GM23248 (cell line): Measurements from ENCODE around the gene LRPAP1. TPM values are rescaled to one million over a fixed set of nuclear protein-coding genes. Genes with fewer than 3 reads are reported as not detected.

Experiments used
- DNase-seq: peaks from one replicate; pipeline ENCODE4 v3.0.0-alpha.2; 2015
- H2AFZ ChIP-seq: fragments of 200-600 bp; sonication (generic); 2 replicates; pipeline ENCODE4 v1.6.1; 2016; ENCODE audit warnings: antibody characterized with exemption
- H3F3A ChIP-seq: fragments of 200-600 bp; sonication (generic); 2 replicates; pipeline ENCODE4 v1.6.1; 2016; ENCODE audit warnings: mild to moderate bottlenecking, antibody characterized with exemption, mixed run types; ENCODE audit not compliant: insufficient read depth
- H3K27ac ChIP-seq: fragments of 200-600 bp; sonication (generic); 2 replicates; pipeline ENCODE4 v1.5.1; 2016; ENCODE audit warnings: mild to moderate bottlenecking
- H3K27me3 ChIP-seq: fragments of 200-600 bp; sonication (generic); replicated peaks from 2 replicates; pipeline ENCODE4 v1.6.1; 2016; ENCODE audit warnings: mild to moderate bottlenecking; ENCODE audit not compliant: insufficient read depth
- H3K36me3 ChIP-seq: fragments of 200-600 bp; sonication (generic); 2 replicates; pipeline ENCODE4 v1.6.1; 2016; ENCODE audit warnings: low read depth, mild to moderate bottlenecking
- H3K4me1 ChIP-seq: fragments of 200-600 bp; sonication (generic); 2 replicates; pipeline ENCODE4 v1.6.1; 2016; ENCODE audit warnings: mild to moderate bottlenecking; ENCODE audit not compliant: insufficient read depth
- H3K4me2 ChIP-seq: fragments of 200-600 bp; sonication (generic); one replicate; pipeline ENCODE4 v1.6.1; 2016; ENCODE audit warnings: mild to moderate bottlenecking; ENCODE audit not compliant: unreplicated experiment
- H3K4me3 ChIP-seq: fragments of 200-600 bp; sonication (generic); 2 replicates; pipeline ENCODE4 v1.5.1; 2016; ENCODE audit warnings: mild to moderate bottlenecking
- H3K79me2 ChIP-seq: fragments of 200-600 bp; sonication (generic); 2 replicates; pipeline ENCODE4 v1.6.1; 2016; ENCODE audit warnings: mild to moderate bottlenecking; ENCODE audit not compliant: insufficient read depth
- H3K9ac ChIP-seq: fragments of 200-600 bp; sonication (generic); 2 replicates; pipeline ENCODE4 v1.6.1; 2016; ENCODE audit warnings: mild to moderate bottlenecking
- H3K9me2 ChIP-seq: fragments of 200-600 bp; sonication (generic); 2 replicates; pipeline ENCODE4 v1.6.1; 2016; ENCODE audit warnings: mixed run types, mild to moderate bottlenecking, moderate library complexity; ENCODE audit not compliant: insufficient read depth
- H3K9me3 ChIP-seq: fragments of 200-600 bp; sonication (generic); one replicate; pipeline ENCODE4 v1.6.1; 2017; ENCODE audit warnings: low read depth
- H4K20me1 ChIP-seq: fragments of 200-600 bp; sonication (generic); 2 replicates; pipeline ENCODE4 v1.6.0; 2016; ENCODE audit not compliant: insufficient read depth
- EZH2 ChIP-seq: fragments of 200-600 bp; sonication (generic); IDR thresholded peaks from 2 replicates; pipeline ENCODE4 v1.6.1; 2018; ENCODE audit warnings: antibody characterized with exemption, mild to moderate bottlenecking; ENCODE audit not compliant: insufficient read depth, poor library complexity, severe bottlenecking
- EZH2phosphoT487 ChIP-seq: fragments of 200-600 bp; sonication (generic); IDR thresholded peaks from 2 replicates; pipeline ENCODE4 v1.6.1; 2018; ENCODE audit warnings: antibody characterized with exemption, moderate library complexity, mild to moderate bottlenecking, low read depth; ENCODE audit not compliant: insufficient read depth
- WGBS, 2 experiments: methylation state at CpG; one replicate each; pipeline ENCODE4 v1.1.6; 2015 to 2017; ENCODE audit warnings: low lambda C conversion rate in 2 of 2, low coverage in 1 of 2; ENCODE audit errors: missing lambda C conversion rate in 2 of 2; 5-methylcytosine and 5-hydroxymethylcytosine counted together
- in situ Hi-C: fragments of 300-500 bp; cut with MboI; formaldehyde crosslinking; loops from 2 replicates; pipeline ENCODE4 v1.15.0; 2020
- polyA plus RNA-seq: library from polyadenylated mRNA; unstranded; fragments of >200 nt; fragmentation: Nextera tagmentation; extraction: Ambion mirVana; gene quantifications from 2 replicates; pipeline ENCODE4 v1.2.1, GENCODE V29; 2016
- total RNA-seq: library from RNA; depleted of rRNA; stranded (reverse); fragments of >200 nt; shearing (Covaris generic); gene quantifications from 2 replicates; pipeline ENCODE4 v1.2.3, GENCODE V29; 2014

Gene LRPAP1
- total and polyA plus RNA-seq, 2 experiments from 2014 or later = 237 to 338 TPM

- Histone ChIP-seq H4K20me1 (no peaks in the 10 kb centered on the region), H3K9me2 (no peaks in the 10 kb centered on the region), H3K79me2 (peaks cover 54% of the 10 kb centered on the region), H3F3A (no peaks in the 10 kb centered on the region), H3K27ac (no peak overlapping the region), H3K27me3 (no peaks in the 10 kb centered on the region), H3K9me3 (no peaks in the 10 kb centered on the region), H3K4me2 (no peak overlapping the region), H3K9ac (no peak overlapping the region), H3K4me1 (peaks cover 8% of the 10 kb centered on the region; the same call in 1 of the 2 replicates), H3K36me3 (no peaks in the 10 kb centered on the region), H2AFZ (no peak overlapping the region), H3K4me3 (no peak overlapping the region)
- no peak for DNase-seq
- in situ Hi-C loops = no loop called here
- no peak for TF ChIP-seq EZH2phosphoT487
- TF ChIP-seq EZH2 = no peak
- WGBS, 2 experiments = 89 to 91% methylated on average over 15 to 16 of the region's 16 CpGs
These were observed 2.2 kb downstream of the LRPAP1 start for GRCh38 chr4:3530051-3530450.

- Histone ChIP-seq H3K4me2 (no peak overlapping the region), H3K27ac (no peak overlapping the region), H3K79me2 (peaks cover 54% of the 10 kb centered on the region), H3K36me3 (no peaks in the 10 kb centered on the region), H3F3A (no peaks in the 10 kb centered on the region), H3K27me3 (no peaks in the 10 kb centered on the region), H4K20me1 (no peaks in the 10 kb centered on the region), H3K9me3 (no peaks in the 10 kb centered on the region), H3K9ac (no peak overlapping the region), H3K4me1 (peaks cover 8% of the 10 kb centered on the region; the same call in 1 of the 2 replicates), H3K9me2 (no peaks in the 10 kb centered on the region), H2AFZ (no peak overlapping the region), H3K4me3 (no peak overlapping the region)
- no peak for TF ChIP-seq EZH2phosphoT487
- no peak for TF ChIP-seq EZH2
- in situ Hi-C loops = no loop called here
- 92 to 94% methylated on average over 12 of the region's 12 CpGs for WGBS, 2 experiments
- no peak for DNase-seq
These were observed 2.9 kb downstream of the LRPAP1 start for GRCh38 chr4:3529363-3529762.

GRCh38 chr4:3527914-3528876 lies 4.0 kb downstream of the LRPAP1 start:
- in situ Hi-C loops = no loop called here
- Histone ChIP-seq H3K4me2 (no peak overlapping the region), H3K4me3 (no peak overlapping the region), H4K20me1 (no peaks in the 10 kb centered on the region), H3K79me2 (peaks cover 54% of the 10 kb centered on the region), H3K36me3 (no peaks in the 10 kb centered on the region), H3K9ac (no peak overlapping the region), H3K27ac (no peak overlapping the region), H3K9me2 (no peaks in the 10 kb centered on the region), H3K27me3 (no peaks in the 10 kb centered on the region), H3K4me1 (peaks cover 8% of the 10 kb centered on the region; the same call in 1 of the 2 replicates), H3F3A (no peaks in the 10 kb centered on the region), H2AFZ (no peak overlapping the region), H3K9me3 (no peaks in the 10 kb centered on the region)
- 94% methylated on average over 27 of the region's 27 CpGs for WGBS, 2 experiments
- DNase-seq = no peak
- TF ChIP-seq EZH2phosphoT487 (no peak), EZH2 (no peak)

- Histone ChIP-seq H3K36me3 (no peaks in the 10 kb centered on the region), H2AFZ (no peak overlapping the region), H3K9me3 (no peaks in the 10 kb centered on the region), H3K4me1 (peaks cover 8% of the 10 kb centered on the region; the same call in 1 of the 2 replicates), H3K9ac (no peak overlapping the region), H3K9me2 (no peaks in the 10 kb centered on the region), H3K27ac (no peak overlapping the region), H3K4me2 (no peak overlapping the region), H3K79me2 (peaks cover 54% of the 10 kb centered on the region), H4K20me1 (no peaks in the 10 kb centered on the region), H3K27me3 (no peaks in the 10 kb centered on the region), H3K4me3 (no peak overlapping the region), H3F3A (no peaks in the 10 kb centered on the region)
- in situ Hi-C loops = no loop called here
- TF ChIP-seq EZH2phosphoT487 = no peak
- no peak for TF ChIP-seq EZH2
- WGBS, 2 experiments = 98 to 100% methylated on average over 12 to 14 of the region's 14 CpGs
- DNase-seq = no peak
These were observed 4.9 kb downstream of the LRPAP1 start for GRCh38 chr4:3527101-3527913.
